K562 (cell line): ENCODE data around the gene DUSP16. TPM values are rescaled to one million over a fixed set of nuclear protein-coding genes. Genes with fewer than 3 reads are reported as not detected.

Experiments
- ATAC-seq: fragments of 200-7000 bp; cut with Tn5 transposase; 3 replicates; pipeline ENCODE4 v1.9.1; 2020; ENCODE audit warnings: moderate library complexity
- BruUV-seq: library from RNA; stranded (reverse); fragments of 400-500 nt; replicated peaks from 2 replicates; lab custom pipeline; 2021; lab: Mats Ljungman, UMichigan
- CTCF ChIA-PET: fragments of 300-600 bp; formaldehyde crosslinking; extraction: SDS; loops from one replicate; lab custom pipeline; 2021; ENCODE audit warnings: low intra/inter-chr PET ratio; lab: Yijun Ruan, JAX
- POLR2A ChIA-PET: fragments of 300-600, 350-650 bp; sonication (Branson Sonifier 250); formaldehyde crosslinking; extraction: SDS; loops from one replicate; lab custom pipeline; 2021; ENCODE audit warnings: antibody characterized with exemption, inconsistent platforms; lab: Yijun Ruan, JAX
- DNase-seq, 4 experiments: peaks; one replicate each; pipeline versions ENCODE4 v3.0.0 to v3.0.0-alpha.2; 2011 to 2018; ENCODE audit warnings: low spot score in 3 of 4, mixed read lengths in 3 of 4; ENCODE audit errors: extremely low read depth in 1 of 4
- FAIRE-seq: peaks from 2 replicates; lab custom pipeline; 2011; peaks lifted over from hg19 to GRCh38; lab: Jason Lieb, UNC
- H2AFZ ChIP-seq: 2 replicates; pipeline ENCODE4 v1.6.0; 2011; ENCODE audit warnings: low read depth, low read length, control low read depth, inconsistent platforms
- H3K27ac ChIP-seq: fragments of 200-600 bp; 3 replicates; pipeline ENCODE4 v1.8.0; 2011; ENCODE audit warnings: low read depth, mild to moderate bottlenecking, control low read depth, inconsistent platforms, low read length, moderate library complexity, mixed read lengths; ENCODE audit errors: extremely low read depth
- H3K27me3 ChIP-seq, 2 experiments: fragments of 300-600 bp in 1 of 2; 2 replicates in 1 of 2; 3 replicates in 1 of 2; pipeline versions ENCODE4 v1.6.0 to v1.8.0; 2011; ENCODE audit warnings: inconsistent platforms in 2 of 2, low read length in 2 of 2, mild to moderate bottlenecking in 1 of 2, mixed read lengths in 1 of 2, moderate library complexity in 1 of 2; ENCODE audit not compliant: control insufficient read depth in 2 of 2, insufficient read depth in 2 of 2
- H3K36me3 ChIP-seq: fragments of 300-600 bp; 3 replicates; pipeline ENCODE4 v1.8.0; 2011; ENCODE audit warnings: mild to moderate bottlenecking, low read length, inconsistent platforms; ENCODE audit not compliant: control insufficient read depth, insufficient read depth
- H3K4me1 ChIP-seq, 2 experiments: fragments of 200-600 bp in 1 of 2; replicated peaks in 1 of 2; 2 replicates in 1 of 2; 3 replicates in 1 of 2; pipeline versions ENCODE4 v1.5.1 to v1.8.0; 2011; ENCODE audit warnings: inconsistent platforms in 2 of 2, low read length in 2 of 2, mild to moderate bottlenecking in 1 of 2, mixed read lengths in 1 of 2, moderate library complexity in 1 of 2; ENCODE audit not compliant: control insufficient read depth in 2 of 2, insufficient read depth in 2 of 2
- H3K4me2 ChIP-seq: 2 replicates; pipeline ENCODE4 v1.6.1; 2011; ENCODE audit warnings: low read length, control low read depth, inconsistent platforms, mixed read lengths; ENCODE audit not compliant: insufficient read depth
- H3K4me3 ChIP-seq: fragments of 200-600 bp; sonication (generic), shearing (Covaris generic); 2 replicates; pipeline ENCODE4 v1.5.1; 2016; ENCODE audit warnings: control low read depth, inconsistent platforms
- H3K79me2 ChIP-seq: fragments of 200-600 bp; 3 replicates; pipeline ENCODE4 v1.8.0; 2011; ENCODE audit warnings: low read length, inconsistent platforms; ENCODE audit not compliant: control insufficient read depth, insufficient read depth
- H3K9ac ChIP-seq, 2 experiments: 2 replicates each; pipeline versions ENCODE4 v1.6.0 to v1.6.1; 2011; ENCODE audit warnings: low read depth in 2 of 2, low read length in 2 of 2, control low read depth in 1 of 2, inconsistent platforms in 1 of 2, mild to moderate bottlenecking in 1 of 2, mixed read lengths in 1 of 2; ENCODE audit not compliant: insufficient read depth in 1 of 2
- H3K9me1 ChIP-seq: one replicate; pipeline ENCODE4 v1.6.0; 2011; ENCODE audit warnings: inconsistent platforms, mild to moderate bottlenecking, low read length, moderate library complexity; ENCODE audit not compliant: control insufficient read depth, insufficient read depth
- H3K9me3 ChIP-seq: replicated peaks from 2 replicates; pipeline ENCODE4 v1.5.1; 2011; ENCODE audit warnings: low read depth, low read length, inconsistent platforms; ENCODE audit not compliant: control insufficient read depth, insufficient read depth
- H4K20me1 ChIP-seq: replicated peaks from 2 replicates; pipeline ENCODE4 v1.6.1; 2011; ENCODE audit warnings: low read length, inconsistent platforms, mixed read lengths; ENCODE audit not compliant: control insufficient read depth, insufficient read depth
- EGR1 ChIP-seq: fragments of 450-650 bp; conservative IDR thresholded peaks from 2 replicates; pipeline ENCODE4 v1.6.1; 2017; ENCODE audit warnings: mild to moderate bottlenecking
- WGBS: fragments of 100-300 bp; shearing (Covaris generic); methylation state at CpG from one replicate; pipeline ENCODE4 v1.1.6; 2016; ENCODE audit warnings: low coverage, mixed read lengths; ENCODE audit not compliant: insufficient coverage; ENCODE audit errors: missing lambda C conversion rate; 5-methylcytosine and 5-hydroxymethylcytosine counted together
- in situ Hi-C: fragments of 300-500 bp; cut with MboI; formaldehyde crosslinking; loops from 4 replicates; pipeline ENCODE4 v1.15.0; 2018; ENCODE audit warnings: inconsistent platforms, mixed read lengths
- intact Hi-C: fragments of 100-400 bp; cut with micrococcal nuclease; formaldehyde crosslinking; loops from 2 replicates; pipeline ENCODE4 v1.14.2; 2022
- polyA plus RNA-seq, 8 experiments: library from polyadenylated mRNA; depleted of rRNA in 4 of 8; stranded (reverse) in 5 of 8; unstranded in 3 of 8; fragments of >200 nt; fragmentation: Nextera tagmentation in 2 of 8; fragmentation: Illumina TruSeq in 1 of 8; extraction: Ambion mirVana in 2 of 8; extraction: Trizol in 1 of 8; gene quantifications; 2 replicates each; pipeline versions ENCODE4 v1.2.1 to v1.2.3, GENCODE V29; 2011 to 2014; ENCODE audit warnings: inconsistent platforms in 1 of 8, missing spikeins in 1 of 8
- total RNA-seq, 7 experiments: library from RNA; depleted of rRNA in 6 of 7; stranded (reverse); fragments of >200 nt in 6 of 7; fragmentation: Illumina TruSeq in 2 of 7; extraction: Trizol in 2 of 7; gene quantifications; 2 replicates each; pipeline versions ENCODE4 v1.2.1 to v1.2.3, GENCODE V29; 2011 to 2021; ENCODE audit warnings: low replicate concordance in 1 of 7
- TF ChIP-seq, protein P1 (sequence below): fragments of 250-450 bp; sonication (Bioruptor Pico); IDR thresholded peaks from 2 replicates; pipeline ENCODE4 v1.5.0; 2022; ENCODE audit warnings: mild to moderate bottlenecking

Gene DUSP16
- total and polyA plus RNA-seq, 9 of the 15 experiments (the other 6 are each of a cell fraction or from before 2014, with no cell fraction given): 0.70 to 12.3 (median 5.7) TPM

- intact Hi-C loops: no loop called here
- Histone ChIP-seq H3K79me2 (no peaks in the 10 kb centered on the region), H2AFZ (no peak overlapping the region), H4K20me1 (no peaks in the 10 kb centered on the region), H3K9me3 (no peaks in the 10 kb centered on the region), H3K36me3 (no peaks in the 10 kb centered on the region), H3K9ac (no peak overlapping the region; a peak in 1 of 4 replicates), H3K4me1 (peaks cover 2 to 6% of the 10 kb centered on the region in 2 experiments; a peak in 3 of 5 replicates), H3K4me2 (no peak overlapping the region), H3K27me3 (no peaks in the 10 kb centered on the region), H3K4me3 (no peak overlapping the region), H3K9me1 (peaks cover 3% of the 10 kb centered on the region), H3K27ac (no peak overlapping the region)
- TF ChIP-seq EGR1: 0 out of 2 replicates have a peak, but pooled peaks have one; percentile 17
- TF ChIP-seq, protein P1, sequence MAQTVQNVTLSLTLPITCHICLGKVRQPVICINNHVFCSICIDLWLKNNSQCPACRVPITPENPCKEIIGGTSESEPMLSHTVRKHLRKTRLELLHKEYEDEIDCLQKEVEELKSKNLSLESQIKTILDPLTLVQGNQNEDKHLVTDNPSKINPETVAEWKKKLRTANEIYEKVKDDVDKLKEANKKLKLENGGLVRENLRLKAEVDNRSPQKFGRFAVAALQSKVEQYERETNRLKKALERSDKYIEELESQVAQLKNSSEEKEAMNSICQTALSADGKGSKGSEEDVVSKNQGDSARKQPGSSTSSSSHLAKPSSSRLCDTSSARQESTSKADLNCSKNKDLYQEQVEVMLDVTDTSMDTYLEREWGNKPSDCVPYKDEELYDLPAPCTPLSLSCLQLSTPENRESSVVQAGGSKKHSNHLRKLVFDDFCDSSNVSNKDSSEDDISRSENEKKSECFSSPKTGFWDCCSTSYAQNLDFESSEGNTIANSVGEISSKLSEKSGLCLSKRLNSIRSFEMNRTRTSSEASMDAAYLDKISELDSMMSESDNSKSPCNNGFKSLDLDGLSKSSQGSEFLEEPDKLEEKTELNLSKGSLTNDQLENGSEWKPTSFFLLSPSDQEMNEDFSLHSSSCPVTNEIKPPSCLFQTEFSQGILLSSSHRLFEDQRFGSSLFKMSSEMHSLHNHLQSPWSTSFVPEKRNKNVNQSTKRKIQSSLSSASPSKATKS: no peak
- in situ Hi-C loops: no loop called here
- BruUV-seq: no TSS peak
- ChIA-PET POLR2A (interaction anchor here (1.3 kb wide), 1 partner anchor 12 kb away, joined by 3 read pairs; no protein-coding TSS in a partner anchor), CTCF (no interaction called here)
- DNase-seq: no peak
- no peak for ATAC-seq
- no peak for FAIRE-seq
- WGBS: 66% methylated on average over 6 of the region's 6 CpGs
These were observed 34.0 kb downstream of the DUSP16 start for GRCh38 chr12:12528361-12529270.
